Loucy (cell line): ENCODE results near the gene ARHGAP10.
A peak's percentile ranks its signal among the peaks of the same experiment; 100 is the strongest.

Experiments
- H2AFZ ChIP-seq: fragments of 200-600 bp; sonication (generic); 2 replicates; pipeline ENCODE4 v1.6.0; 2016; ENCODE audit warnings: antibody characterized with exemption, mild to moderate bottlenecking, low read length, moderate library complexity
- H3F3A ChIP-seq: fragments of 200-600 bp; 2 replicates; pipeline ENCODE4 v1.6.0; 2016; ENCODE audit warnings: antibody characterized with exemption, low read depth, mild to moderate bottlenecking
- H3K27me3 ChIP-seq: fragments of 200-600 bp; sonication (generic); 2 replicates; pipeline ENCODE4 v1.6.1; 2014; ENCODE audit warnings: low read length, mild to moderate bottlenecking; ENCODE audit not compliant: insufficient read depth, poor library complexity, severe bottlenecking
- H3K36me3 ChIP-seq: fragments of 200-600 bp; sonication (generic); 2 replicates; pipeline ENCODE4 v1.6.1; 2016; ENCODE audit warnings: low read length; ENCODE audit not compliant: insufficient read depth
- H3K4me1 ChIP-seq: fragments of 200-600 bp; sonication (generic); 2 replicates; pipeline ENCODE4 v1.5.1; 2014; ENCODE audit warnings: low read length, mild to moderate bottlenecking; ENCODE audit not compliant: insufficient read depth, poor library complexity, severe bottlenecking
- H3K4me2 ChIP-seq: fragments of 200-600 bp; sonication (generic); 2 replicates; pipeline ENCODE4 v1.6.0; 2014; ENCODE audit warnings: antibody characterized with exemption, low read length, low read depth, mild to moderate bottlenecking; ENCODE audit not compliant: poor library complexity, severe bottlenecking
- H3K4me3 ChIP-seq: fragments of 200-600 bp; sonication (generic); 2 replicates; pipeline ENCODE4 v1.5.1; 2014; ENCODE audit warnings: low read length, mild to moderate bottlenecking, mixed read lengths; ENCODE audit not compliant: poor library complexity, severe bottlenecking
- H3K79me2 ChIP-seq: fragments of 200-600 bp; sonication (generic); 2 replicates; pipeline ENCODE4 v1.6.1; 2014; ENCODE audit warnings: low read length; ENCODE audit not compliant: insufficient read depth
- H3K9ac ChIP-seq: fragments of 200-600 bp; sonication (generic); 2 replicates; pipeline ENCODE4 v1.6.0; 2014; ENCODE audit warnings: mild to moderate bottlenecking, low read depth, low read length, moderate library complexity; ENCODE audit not compliant: poor library complexity, severe bottlenecking
- H3K9me2 ChIP-seq: fragments of 200-600 bp; sonication (generic); replicated peaks from 2 replicates; pipeline ENCODE4 v1.6.1; 2016; ENCODE audit warnings: low read depth, low read length, mixed read lengths
- H3K9me3 ChIP-seq: fragments of 200-600 bp; sonication (generic); 2 replicates; pipeline ENCODE4 v1.6.1; 2014; ENCODE audit warnings: mild to moderate bottlenecking, antibody characterized with exemption, low read length, low read depth; ENCODE audit not compliant: insufficient read depth
- H4K20me1 ChIP-seq: fragments of 200-600 bp; sonication (generic); 2 replicates; pipeline ENCODE4 v1.6.0; 2014; ENCODE audit warnings: antibody characterized with exemption, low read length, mild to moderate bottlenecking; ENCODE audit not compliant: insufficient read depth, poor library complexity, severe bottlenecking
- EZH2phosphoT487 ChIP-seq: fragments of 200-600 bp; IDR thresholded peaks from 2 replicates; pipeline ENCODE4 v1.6.1; 2018; ENCODE audit warnings: antibody characterized with exemption, mild to moderate bottlenecking, moderate library complexity, borderline replicate concordance
- TF ChIP-seq, protein P1 (sequence below): fragments of 200-600 bp; sonication (generic); conservative IDR thresholded peaks from 2 replicates; pipeline ENCODE4 v1.5.1; 2014; ENCODE audit warnings: mild to moderate bottlenecking, antibody characterized with exemption, low read length

Gene ARHGAP10

DNA sequence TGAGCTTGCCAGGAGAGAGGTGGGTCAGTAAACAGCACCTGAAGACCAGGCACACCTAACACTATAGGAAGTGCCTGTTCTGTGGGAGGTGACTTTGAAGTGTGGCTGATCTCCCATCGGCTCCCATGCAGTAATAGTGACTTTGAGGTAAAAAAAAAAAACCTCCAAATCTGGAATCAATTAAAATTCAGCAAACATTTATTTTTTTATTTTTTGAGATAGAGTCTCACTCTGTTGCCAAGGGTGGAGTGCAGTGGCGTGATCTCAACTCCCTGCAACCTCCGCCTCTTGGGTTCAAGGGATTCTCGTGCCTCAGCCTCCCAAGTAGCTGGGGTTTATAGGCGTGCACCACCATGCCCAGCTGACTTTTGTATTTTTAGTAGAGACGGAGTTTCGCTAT lies 32.4 kb downstream of the ARHGAP10 start:
- Histone ChIP-seq H3K9me2 (no peaks in the 10 kb centered on the region), H4K20me1 (peaks cover 20% of the 10 kb centered on the region), H3K79me2 (peaks cover 38% of the 10 kb centered on the region), H3K9me3 (no peaks in the 10 kb centered on the region), H3K27me3 (peaks cover 6% of the 10 kb centered on the region), H3F3A (no peaks in the 10 kb centered on the region), H2AFZ (no peak overlapping the region), H3K4me3 (no peak overlapping the region), H3K9ac (no peak overlapping the region), H3K4me2 (no peak overlapping the region), H3K4me1 (peaks cover 21% of the 10 kb centered on the region), H3K36me3 (no peaks in the 10 kb centered on the region; the same call in 1 of the 2 replicates)
- TF ChIP-seq, protein P1, sequence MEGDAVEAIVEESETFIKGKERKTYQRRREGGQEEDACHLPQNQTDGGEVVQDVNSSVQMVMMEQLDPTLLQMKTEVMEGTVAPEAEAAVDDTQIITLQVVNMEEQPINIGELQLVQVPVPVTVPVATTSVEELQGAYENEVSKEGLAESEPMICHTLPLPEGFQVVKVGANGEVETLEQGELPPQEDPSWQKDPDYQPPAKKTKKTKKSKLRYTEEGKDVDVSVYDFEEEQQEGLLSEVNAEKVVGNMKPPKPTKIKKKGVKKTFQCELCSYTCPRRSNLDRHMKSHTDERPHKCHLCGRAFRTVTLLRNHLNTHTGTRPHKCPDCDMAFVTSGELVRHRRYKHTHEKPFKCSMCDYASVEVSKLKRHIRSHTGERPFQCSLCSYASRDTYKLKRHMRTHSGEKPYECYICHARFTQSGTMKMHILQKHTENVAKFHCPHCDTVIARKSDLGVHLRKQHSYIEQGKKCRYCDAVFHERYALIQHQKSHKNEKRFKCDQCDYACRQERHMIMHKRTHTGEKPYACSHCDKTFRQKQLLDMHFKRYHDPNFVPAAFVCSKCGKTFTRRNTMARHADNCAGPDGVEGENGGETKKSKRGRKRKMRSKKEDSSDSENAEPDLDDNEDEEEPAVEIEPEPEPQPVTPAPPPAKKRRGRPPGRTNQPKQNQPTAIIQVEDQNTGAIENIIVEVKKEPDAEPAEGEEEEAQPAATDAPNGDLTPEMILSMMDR, result no peak
- no peak for TF ChIP-seq EZH2phosphoT487

DNA sequence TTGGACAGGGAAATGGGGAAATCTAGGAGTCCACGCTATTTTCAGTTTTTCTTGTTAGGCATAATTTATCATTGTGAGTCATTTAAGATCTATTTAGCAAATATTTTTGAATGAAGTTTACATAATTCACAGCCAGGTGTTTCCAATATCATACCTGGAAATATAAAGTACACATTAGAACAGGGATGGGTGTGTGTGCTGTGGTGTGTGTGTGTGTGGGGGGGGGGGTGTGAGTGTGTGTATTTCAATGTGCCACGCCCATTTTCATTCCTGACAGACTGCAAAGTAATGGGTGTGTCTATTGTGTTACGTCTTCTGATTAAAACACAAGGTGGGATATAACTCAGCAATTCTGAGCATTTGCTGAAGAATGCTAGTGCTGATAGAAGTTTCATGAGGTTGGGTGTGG lies 33.2 kb downstream of the ARHGAP10 start:
- Histone ChIP-seq H3K27me3 (peaks cover 13% of the 10 kb centered on the region), H2AFZ (no peak overlapping the region), H3K9ac (no peak overlapping the region), H3K4me2 (no peak overlapping the region), H3K79me2 (peaks cover 40% of the 10 kb centered on the region), H3K9me2 (no peaks in the 10 kb centered on the region), H4K20me1 (peaks cover 24% of the 10 kb centered on the region), H3F3A (no peaks in the 10 kb centered on the region), H3K4me3 (no peak overlapping the region), H3K4me1 (peaks cover 23% of the 10 kb centered on the region), H3K9me3 (no peaks in the 10 kb centered on the region), H3K36me3 (no peaks in the 10 kb centered on the region; the same call in 1 of the 2 replicates)
- no peak for TF ChIP-seq EZH2phosphoT487
- TF ChIP-seq, protein P1, result no peak

DNA sequence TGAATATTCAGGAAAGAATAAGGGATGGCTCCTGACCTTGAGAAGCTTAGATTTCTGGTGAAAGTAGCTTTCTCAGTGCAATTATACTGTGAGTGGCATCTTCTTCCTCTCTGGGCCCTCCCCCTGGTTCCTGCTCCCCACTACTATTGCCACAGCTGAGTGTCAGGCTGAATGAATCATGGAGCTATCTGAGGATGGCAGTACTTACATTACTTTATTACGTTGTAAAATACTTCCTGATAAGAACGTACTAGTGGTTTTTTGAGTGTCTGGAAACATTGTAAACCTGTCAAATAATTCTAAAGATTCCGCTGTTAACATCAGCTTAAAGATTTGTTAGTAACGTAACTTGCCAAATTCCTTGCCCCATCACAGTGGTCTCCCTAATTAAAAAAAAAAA lies 36.2 kb downstream of the ARHGAP10 start:
- Histone ChIP-seq H3K4me1 (peaks cover 21% of the 10 kb centered on the region), H3K9me2 (no peaks in the 10 kb centered on the region), H3K4me3 (no peak overlapping the region), H3F3A (no peaks in the 10 kb centered on the region), H3K79me2 (peaks cover 39% of the 10 kb centered on the region; the same call in 1 of the 2 replicates), H3K27me3 (peaks cover 42% of the 10 kb centered on the region), H3K36me3 (no peaks in the 10 kb centered on the region; the same call in 1 of the 2 replicates), H3K9me3 (no peaks in the 10 kb centered on the region), H3K9ac (no peak overlapping the region), H2AFZ (no peak overlapping the region), H3K4me2 (peak overlapping the region; percentile 37), H4K20me1 (peaks cover 31% of the 10 kb centered on the region)
- peak; percentile 89 for TF ChIP-seq EZH2phosphoT487
- TF ChIP-seq, protein P1, result no peak
